Activated CD4-positive, CD25-positive, alpha-beta regulatory T cell treated with anti-CD3 and anti-CD28 coated beads, Interleukin-2, amount 50 U/mL, for 16 hours (primary cell): ENCODE data around the gene PLCB4.
"Not testable (repeated sequence)": the region's sequence is repeated elsewhere in the genome, so short reads cannot be mapped to it uniquely, and the experiment has no call there.

Source experiments
- DNase-seq: peaks from one replicate; pipeline ENCODE4 v3.0.0-alpha.2; 2020; ENCODE audit warnings: low read depth, low spot score

PLCB4 gene

GRCh38 chr20:9141070-9141469 lies 72.2 kb downstream of the PLCB4 start:
- DNase-seq: no peak

- DNase-seq: no peak
These were observed 73.0 kb downstream of the PLCB4 start for GRCh38 chr20:9141921-9142320.

DNA sequence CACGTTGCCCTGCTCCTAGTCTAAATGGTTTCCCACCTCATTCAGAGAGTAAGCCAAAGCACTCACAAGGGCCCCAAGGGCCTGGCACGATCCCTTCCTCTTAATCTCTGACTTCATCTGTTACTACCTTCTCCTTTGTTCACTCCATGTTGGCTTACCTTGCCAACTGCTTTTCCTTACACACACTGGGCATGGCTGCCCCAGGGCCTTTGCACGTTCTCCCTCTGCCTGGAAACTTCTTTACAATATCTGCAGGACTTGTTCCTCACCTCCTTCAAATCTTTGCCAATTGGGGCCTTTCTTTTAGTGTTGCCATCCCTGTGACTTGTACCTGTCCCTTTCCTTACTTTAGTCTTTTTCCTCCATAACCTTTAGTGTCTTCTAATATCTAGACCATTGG lies 73.9 kb downstream of the PLCB4 start:
- DNase-seq: no peak

GRCh38 chr20:9143926-9144325 lies 75.0 kb downstream of the PLCB4 start:
- no peak for DNase-seq

- no peak for DNase-seq
These were observed 75.8 kb downstream of the PLCB4 start for GRCh38 chr20:9144643-9145042.

GRCh38 chr20:9145142-9145541 lies 76.3 kb downstream of the PLCB4 start:
- no peak for DNase-seq

- no peak for DNase-seq
These were observed 77.8 kb downstream of the PLCB4 start for GRCh38 chr20:9146649-9147048.

DNA sequence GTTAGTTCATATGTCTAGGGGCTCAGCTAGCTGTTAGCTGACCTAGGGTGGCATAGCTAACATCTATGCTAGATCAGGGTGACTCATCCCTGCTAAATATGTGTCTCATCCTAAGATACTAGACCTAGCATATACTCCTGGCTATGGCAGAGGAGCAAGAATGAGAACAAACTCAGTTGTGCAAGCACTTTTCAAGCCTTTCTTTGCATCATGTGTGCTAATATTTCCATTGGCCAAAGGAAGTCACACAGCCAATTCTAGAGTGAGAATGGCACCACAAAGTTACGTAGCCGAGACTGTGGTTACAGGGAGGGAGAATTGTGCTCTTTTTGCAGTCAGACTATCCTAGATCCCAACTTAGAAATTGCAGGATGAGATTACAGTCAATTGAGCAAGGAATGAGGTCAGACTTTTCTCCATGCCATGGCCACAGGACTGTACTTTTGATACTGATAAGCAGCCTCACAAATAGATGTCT lies 78.7 kb downstream of the PLCB4 start:
- no peak for DNase-seq

DNA sequence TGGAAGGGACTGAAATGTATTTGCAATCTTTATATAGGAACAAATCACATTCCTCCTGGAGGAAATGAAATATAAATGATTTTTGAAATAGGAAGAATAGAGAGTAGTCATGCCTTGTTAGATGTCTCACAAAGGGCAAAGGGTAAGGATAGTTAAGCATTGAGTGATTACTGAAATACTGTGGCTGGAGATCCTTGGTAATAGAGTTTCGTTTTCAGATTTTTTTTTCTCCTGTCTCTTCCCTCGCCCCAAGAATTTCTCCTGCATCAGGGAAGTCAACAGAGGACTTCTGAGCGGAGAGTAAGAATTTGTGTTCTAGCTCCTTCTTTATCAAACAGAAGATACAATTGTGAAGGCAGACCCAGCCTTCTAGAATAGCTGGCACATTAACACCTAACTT lies 79.4 kb downstream of the PLCB4 start:
- DNase-seq: no peak

GRCh38 chr20:9149087-9149486 lies 80.2 kb downstream of the PLCB4 start:
- no peak for DNase-seq

- DNase-seq: no peak
These were observed 80.9 kb downstream of the PLCB4 start for GRCh38 chr20:9149796-9150195.

DNA sequence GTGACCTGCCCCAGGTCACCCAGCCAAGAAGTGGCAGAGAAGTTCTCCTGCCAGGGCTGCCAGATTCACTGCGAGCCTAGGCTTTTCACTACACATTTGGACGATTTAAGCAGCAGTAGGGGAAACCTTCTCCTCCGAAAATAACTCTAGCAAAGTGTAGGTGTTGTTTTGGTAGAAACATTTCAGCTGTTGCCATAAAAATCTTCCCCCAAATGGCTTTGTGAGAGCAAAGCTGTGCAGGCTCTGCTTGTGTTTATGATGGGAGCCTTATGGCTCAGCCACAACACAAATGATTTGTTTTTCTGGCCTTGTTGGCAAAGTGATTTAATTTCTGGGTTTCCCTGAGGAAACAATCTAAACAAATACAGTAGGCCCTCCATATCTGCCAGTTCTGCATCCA lies 81.8 kb downstream of the PLCB4 start:
- DNase-seq: no peak

- not testable (repeated sequence) for DNase-seq
These were observed 83.3 kb downstream of the PLCB4 start for GRCh38 chr20:9152139-9152538.

DNA sequence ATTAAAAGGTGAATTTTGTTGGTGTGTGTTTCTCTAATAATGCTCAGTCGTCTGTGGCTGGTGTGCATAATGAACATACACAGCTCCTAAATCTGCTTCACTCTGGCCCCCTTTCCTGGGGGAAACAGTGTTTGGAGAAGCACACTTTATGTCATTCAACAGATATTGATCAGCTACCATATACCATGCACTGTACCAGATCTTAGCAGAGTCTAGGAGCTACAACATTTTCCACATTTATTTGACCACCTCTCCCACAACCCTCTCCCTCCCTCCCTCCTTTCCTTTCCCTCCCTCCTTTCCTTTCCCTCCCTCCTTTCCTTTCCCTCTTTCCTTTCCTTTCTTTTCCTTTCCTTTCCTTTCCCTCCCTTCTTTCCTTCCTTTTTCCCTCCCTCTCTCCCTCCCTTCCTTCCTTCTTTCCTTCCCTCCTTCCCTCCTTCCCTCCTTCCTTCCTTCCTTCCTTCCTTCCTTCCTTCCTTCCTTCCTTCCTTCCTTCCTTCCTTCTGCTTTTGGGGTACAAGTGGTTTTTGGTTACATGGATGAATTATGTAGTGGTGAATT lies 85.7 kb downstream of the PLCB4 start:
- no peak for DNase-seq

GRCh38 chr20:9156529-9157280 lies 87.8 kb downstream of the PLCB4 start:
- DNase-seq: no peak

GRCh38 chr20:9160331-9160730 lies 91.4 kb downstream of the PLCB4 start:
- DNase-seq: no peak

- no peak for DNase-seq
These were observed 91.9 kb downstream of the PLCB4 start for GRCh38 chr20:9160757-9161156.

DNA sequence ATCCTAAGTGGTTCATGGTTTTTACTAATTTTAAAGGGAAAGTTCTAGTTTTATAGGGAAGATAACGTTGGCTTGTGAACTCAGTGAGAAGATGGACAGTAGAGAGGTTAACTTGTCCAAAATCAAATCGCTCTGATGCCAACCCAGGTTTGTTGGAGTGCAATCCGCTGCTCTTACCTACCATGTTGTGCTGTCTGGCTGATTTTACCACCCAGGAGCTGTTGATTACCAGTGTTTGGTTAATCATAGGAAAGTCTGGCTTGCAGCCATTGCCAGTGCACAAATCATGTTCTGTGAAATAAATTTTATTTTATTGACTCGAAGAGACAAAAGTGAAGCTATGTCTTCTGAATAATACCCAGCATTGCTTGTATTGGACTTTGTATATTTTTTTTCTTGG lies 92.4 kb downstream of the PLCB4 start:
- DNase-seq: no peak

- DNase-seq: no peak
These were observed 94.4 kb downstream of the PLCB4 start for GRCh38 chr20:9163251-9163650.

DNA sequence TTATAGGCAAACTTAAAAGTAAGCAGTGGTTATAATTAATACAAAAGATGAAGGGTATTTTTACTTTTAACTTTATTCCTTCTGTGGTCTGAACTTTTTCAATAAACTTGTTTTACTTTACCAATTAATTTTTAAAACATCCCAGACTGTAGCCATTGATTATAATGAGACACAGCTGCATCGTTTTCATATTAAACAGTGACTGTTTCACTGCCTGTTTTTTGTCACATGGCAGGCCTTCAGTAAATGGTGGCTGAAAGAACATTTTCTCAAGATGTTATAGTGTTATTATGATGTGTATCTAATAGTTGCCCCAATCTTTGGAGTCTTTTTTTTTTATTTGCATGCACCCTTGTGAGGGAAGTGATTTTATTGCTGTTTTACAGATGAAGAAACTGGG lies 95.1 kb downstream of the PLCB4 start:
- no peak for DNase-seq

DNA sequence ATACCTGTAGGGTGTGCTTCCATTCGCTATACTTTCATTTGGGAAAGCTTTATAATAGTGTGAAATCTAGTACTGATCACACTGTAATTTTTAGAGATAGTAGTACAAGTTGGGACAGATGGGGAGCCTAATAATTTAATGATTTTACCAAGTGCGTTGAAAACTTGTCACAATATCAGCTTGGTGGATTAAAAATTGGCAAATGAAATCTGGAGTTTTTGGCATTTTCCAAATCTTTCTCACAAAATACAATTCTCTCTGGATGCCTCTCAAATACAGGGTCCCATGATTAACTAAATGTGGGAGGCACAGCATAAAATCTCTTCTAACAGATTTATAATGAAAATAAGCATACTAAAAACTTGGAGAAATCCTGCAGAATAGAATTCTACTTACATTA lies 96.4 kb downstream of the PLCB4 start:
- no peak for DNase-seq

GRCh38 chr20:9166153-9166780 lies 97.4 kb downstream of the PLCB4 start:
- no peak for DNase-seq

- no peak for DNase-seq
These were observed 100.5 kb downstream of the PLCB4 start for GRCh38 chr20:9169409-9169808.
